Endothelial cell of hepatic sinusoid (primary cell): ENCODE results near the gene PTGER1.
"Not testable (repeated sequence)": the region's sequence is repeated elsewhere in the genome, so short reads cannot be mapped to it uniquely, and the experiment has no call there.

Experiments
- in situ Hi-C: cut with HindIII; loops from 2 replicates; pipeline ENCODE4 v1.10.0; 2017; ENCODE audit warnings: low sequenced_read_pairs

PTGER1 gene

DNA sequence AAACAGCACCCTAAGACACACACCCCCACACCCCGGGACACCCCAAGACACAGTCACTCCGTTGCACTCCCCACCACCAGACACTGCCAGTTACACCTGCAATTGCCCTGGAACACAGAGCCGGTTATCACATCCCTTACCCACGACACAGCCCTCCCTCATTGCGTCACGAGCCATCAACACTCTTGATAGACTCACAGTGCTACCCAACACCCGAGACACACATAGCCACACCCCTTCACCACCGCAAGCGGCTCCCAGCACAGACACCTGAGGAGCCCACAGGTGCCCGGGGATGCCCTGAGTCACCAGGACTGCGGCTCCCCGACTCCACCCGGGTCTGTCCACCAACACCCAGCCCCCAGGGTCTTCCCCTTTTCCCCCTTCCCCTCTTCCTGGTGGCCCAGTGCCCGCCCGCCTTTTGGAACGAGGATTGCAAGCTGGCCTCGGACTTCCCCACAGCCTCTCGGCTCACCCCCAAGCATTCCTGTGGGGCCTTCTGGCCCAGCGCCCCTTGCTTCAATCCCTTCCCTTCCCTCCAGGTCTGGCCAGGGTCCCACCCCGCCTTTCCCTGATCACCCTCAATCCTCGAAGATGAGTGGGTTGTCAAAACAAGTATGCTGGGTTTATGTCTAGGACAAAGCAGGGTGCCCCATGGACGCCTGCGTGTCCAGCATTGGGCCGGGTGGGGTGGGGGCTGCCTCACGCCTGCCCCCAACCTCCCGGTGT, 1.7 kb upstream of the PTGER1 start:
- in situ Hi-C loops = loop anchor here (5.0 kb wide), 1 partner anchor 65 kb away; no protein-coding TSS in a partner anchor

DNA sequence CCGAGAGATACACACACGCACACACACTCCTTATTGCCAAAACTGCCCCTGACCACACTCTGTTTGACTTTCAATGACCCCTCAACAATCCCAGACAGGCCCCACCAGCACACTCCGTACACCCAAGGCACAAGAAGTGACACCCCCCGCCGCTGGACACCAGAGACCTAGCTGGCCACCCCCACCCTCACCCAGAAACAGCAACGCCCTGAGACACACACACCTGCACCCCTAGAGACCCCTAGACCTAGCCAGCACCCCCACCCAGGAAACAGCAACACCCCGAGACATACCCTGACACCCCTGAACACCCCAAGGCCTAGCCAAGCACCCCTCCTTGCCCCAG, 1.1 kb upstream of the PTGER1 start:
- in situ Hi-C loops = loop anchor here (5.0 kb wide), 1 partner anchor 64 kb away; no protein-coding TSS in a partner anchor

GRCh38 chr19:14474827-14475226, 327 bp downstream of the PTGER1 start:
- in situ Hi-C loops = loop anchor here (5.0 kb wide), 1 partner anchor 63 kb away; no protein-coding TSS in a partner anchor

DNA sequence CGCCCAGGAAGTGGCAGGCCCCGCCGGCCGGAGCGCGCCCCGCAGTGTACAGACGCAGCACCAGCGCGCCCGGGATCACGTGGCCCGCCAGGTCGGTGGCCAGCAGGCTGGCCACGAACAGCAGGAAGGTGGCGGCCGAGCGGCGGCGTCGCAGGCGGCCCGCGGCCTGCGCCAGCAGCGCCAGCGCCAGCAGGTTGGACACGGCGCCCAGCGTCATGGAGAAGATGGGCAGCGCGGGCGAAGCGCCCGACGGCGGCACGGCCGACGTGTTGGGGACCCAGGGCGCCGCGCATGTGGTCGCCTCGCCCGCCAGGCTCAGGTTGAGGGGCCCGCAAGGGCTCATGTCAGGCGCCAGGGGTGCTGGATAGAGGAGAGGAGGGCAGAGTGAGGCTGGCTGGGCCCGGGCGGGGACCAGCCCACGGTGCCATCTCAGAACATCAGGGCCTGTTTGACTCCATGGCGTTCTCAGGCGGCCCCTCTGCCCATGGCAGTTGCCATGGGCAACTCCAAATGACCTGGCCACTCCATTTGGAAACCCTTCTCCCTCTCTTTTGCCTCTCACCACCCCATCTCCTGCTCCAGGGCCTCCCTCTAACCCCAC, 1.1 kb downstream of the PTGER1 start:
- in situ Hi-C loops = no loop called here

DNA sequence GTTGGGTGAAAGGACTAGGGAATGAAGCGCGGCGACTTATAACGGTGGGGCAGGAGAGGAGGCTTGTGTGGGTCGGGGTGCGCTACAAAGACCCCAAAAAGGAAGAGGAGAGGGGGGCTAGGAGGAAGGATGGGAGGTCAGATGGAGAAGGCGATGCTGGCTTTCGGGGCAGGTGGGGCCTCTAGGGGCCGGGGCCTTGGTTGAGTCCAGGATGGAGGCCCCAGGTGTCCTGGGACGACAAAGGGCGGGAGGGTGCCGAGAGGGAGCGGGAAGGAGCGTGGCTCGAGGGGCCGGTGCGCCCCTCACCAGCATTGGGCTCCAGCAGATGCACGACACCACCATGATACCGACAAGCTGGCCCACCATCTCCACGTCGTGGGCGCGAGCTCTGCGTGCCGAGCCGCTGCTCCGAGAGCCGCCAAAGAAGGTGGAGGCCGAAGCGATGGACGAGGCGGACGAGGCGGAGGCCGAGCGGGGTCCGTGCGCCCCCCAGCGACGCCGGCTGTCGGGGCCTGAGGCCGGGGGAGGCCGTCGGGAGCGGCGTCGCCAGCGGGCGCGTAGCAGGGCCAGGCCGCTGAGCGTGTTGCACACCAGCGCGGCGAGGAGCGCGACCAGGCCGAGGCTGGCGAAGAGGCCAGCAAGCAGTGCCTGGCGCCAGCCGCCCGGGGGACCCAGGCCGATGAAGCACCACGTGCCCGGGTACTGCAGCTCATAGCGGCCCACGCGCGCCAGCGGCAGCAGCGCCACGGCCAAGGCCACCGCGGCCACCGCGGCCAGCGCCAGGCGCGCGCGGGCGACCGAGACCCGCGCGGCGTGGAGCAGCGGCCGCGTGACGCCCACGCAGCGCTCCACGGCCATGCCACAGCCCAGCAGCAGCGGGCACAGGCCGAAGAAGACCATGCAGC, 1.8 kb downstream of the PTGER1 start:
- in situ Hi-C loops = no loop called here

DNA sequence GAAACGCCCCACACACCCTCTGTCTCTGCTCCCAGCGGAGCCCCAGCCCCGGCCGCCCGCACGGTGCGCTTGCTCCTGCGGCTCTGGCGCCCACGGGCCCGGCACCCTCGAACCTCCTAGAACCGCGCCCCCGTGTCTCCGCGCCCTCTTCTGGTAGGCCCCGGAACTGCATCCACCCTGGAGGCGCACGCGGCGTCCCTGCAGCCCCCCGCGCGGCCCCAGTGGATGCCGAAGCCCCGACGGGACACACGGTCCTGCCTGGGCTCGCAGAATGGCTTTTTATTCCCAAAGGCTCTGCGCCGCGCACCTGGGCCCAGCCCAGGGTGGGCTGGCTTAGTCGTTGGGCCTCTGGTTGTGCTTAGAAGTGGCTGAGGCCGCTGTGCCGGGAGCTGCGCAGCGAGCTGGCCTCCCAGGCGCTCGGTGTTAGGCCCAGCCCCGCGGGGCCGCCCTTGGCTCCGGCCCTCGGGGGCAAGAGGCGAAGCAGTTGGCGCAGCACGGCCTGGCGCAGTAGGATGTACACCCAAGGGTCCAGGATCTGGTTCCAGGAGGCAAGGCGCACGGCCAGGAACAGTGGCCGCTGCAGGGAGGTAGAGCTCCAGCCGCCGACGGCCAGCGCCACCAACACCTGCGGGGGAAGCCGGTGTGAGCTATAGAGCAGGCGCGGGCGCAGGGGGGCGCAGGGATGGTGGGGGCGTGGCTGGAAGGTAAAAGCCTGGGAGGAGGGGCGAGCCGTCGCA, 2.8 kb downstream of the PTGER1 start:
- in situ Hi-C loops = no loop called here

GRCh38 chr19:14471436-14472187, 3.5 kb downstream of the PTGER1 start:
- in situ Hi-C loops = no loop called here

DNA sequence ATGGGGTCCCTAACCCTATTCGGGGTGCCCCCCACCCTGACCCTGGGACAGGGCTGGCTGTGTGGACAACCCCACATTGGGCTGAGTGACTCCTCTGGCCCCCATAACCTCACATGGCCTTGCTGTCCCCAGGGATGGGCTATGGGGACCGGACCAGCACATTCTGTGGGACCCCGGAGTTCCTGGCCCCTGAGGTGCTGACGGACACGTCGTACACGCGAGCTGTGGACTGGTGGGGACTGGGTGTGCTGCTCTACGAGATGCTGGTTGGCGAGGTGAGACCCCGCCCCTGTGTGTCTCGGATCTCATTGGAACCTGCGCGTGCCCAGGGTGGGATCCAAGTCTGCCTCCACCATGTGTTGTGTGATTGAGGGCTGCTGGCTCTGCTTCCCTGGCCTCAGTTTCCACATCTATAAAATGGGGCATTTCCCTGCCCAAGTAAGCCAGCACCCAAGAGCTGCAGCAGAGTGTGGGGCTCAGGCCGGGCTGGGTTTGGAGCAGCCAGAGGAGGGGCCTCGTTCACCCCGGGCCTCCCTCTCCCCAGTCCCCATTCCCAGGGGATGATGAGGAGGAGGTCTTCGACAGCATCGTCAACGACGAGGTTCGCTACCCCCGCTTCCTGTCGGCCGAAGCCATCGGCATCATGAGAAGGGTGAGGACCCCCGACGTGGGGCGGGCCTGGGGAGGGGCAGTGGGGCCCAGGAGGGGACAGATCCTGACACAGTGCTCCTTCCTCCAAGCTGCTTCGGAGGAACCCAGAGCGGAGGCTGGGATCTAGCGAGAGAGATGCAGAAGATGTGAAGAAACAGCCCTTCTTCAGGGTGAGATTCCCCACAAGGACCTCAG, 4.9 kb downstream of the PTGER1 start:
- in situ Hi-C loops = no loop called here

GRCh38 chr19:14467816-14468215, 7.3 kb downstream of the PTGER1 start:
- in situ Hi-C loops = no loop called here

DNA sequence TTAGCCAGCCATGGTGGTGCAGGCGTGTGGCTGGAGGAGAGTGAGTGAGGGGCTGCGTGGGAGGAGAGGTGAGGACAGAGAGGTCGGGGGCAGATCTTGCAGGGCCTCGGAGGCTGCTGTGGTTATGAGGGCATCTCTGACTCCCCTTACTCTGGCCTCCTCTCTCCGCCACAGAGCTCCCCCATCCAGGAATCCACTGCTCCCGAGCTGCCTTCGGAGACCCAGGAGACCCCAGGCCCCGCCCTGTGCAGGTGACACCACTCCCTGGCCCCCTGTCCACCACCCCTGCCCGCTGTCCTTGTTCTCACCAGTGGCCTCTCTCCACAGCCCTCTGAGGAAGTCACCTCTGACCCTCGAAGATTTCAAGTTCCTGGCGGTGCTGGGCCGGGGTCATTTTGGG, 7.8 kb downstream of the PTGER1 start:
- in situ Hi-C loops = no loop called here

GRCh38 chr19:14463747-14464146, 11.4 kb downstream of the PTGER1 start:
- in situ Hi-C loops = no loop called here

DNA sequence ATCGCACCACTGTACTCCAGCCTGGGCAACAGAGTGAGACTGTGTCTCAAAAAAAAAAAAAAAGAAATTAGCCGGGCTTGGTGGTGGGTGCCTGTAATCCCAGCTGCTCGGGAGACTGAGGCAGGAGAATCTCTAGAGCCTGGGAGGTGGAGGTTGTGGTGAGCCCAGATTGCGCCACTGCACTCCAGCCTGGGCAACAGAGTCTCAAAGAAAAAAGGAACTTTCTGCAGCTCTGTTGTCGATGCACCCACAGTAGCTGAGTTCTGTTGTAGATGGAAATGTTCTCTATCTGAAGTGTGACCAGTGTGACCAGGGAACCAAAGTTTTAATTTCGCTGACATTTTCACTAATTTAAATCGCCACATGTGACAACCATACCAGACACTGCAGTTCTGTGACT, 12.8 kb downstream of the PTGER1 start:
- in situ Hi-C loops = not testable (repeated sequence)

- in situ Hi-C loops = no loop called here
These were observed 14.2 kb downstream of the PTGER1 start for GRCh38 chr19:14460935-14461334.

DNA sequence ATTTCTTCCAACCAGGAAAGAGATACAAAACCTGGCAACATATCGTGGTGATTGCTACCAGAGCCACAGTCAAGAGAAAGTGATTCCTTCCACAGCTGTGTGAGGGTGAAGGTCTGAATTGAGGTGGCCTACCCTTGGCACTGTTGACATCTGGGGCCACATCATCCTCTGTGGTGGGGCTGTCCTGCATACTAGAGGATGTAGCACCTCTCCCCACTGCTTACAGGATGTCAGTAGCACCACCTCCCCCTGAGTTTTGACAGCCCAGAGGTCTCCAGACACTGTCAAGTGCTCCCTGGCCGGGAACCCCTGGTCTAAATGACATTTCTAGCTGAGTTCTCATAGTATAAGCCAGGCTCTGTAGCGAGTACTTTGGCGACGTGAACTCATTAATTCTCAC, 15.5 kb downstream of the PTGER1 start:
- in situ Hi-C loops = no loop called here

- in situ Hi-C loops = not testable (repeated sequence)
These were observed 22.9 kb downstream of the PTGER1 start for GRCh38 chr19:14452303-14452702.

DNA sequence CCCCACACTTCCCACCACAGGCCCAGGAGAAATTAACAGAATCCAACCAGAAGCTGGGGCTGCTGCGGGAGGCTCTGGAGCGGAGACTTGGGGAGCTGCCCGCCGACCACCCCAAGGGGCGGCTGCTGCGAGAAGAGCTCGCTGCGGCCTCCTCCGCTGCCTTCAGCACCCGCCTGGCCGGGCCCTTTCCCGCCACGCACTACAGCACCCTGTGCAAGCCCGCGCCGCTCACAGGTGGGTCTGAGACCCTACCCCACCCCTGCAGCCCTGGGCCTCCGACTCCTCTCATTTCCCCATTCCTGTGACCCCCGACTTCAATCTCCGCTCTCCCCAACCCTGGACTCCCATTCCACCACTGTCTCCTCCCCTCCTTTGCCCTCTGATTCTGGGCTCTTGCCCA, 24.3 kb downstream of the PTGER1 start:
- in situ Hi-C loops = no loop called here

DNA sequence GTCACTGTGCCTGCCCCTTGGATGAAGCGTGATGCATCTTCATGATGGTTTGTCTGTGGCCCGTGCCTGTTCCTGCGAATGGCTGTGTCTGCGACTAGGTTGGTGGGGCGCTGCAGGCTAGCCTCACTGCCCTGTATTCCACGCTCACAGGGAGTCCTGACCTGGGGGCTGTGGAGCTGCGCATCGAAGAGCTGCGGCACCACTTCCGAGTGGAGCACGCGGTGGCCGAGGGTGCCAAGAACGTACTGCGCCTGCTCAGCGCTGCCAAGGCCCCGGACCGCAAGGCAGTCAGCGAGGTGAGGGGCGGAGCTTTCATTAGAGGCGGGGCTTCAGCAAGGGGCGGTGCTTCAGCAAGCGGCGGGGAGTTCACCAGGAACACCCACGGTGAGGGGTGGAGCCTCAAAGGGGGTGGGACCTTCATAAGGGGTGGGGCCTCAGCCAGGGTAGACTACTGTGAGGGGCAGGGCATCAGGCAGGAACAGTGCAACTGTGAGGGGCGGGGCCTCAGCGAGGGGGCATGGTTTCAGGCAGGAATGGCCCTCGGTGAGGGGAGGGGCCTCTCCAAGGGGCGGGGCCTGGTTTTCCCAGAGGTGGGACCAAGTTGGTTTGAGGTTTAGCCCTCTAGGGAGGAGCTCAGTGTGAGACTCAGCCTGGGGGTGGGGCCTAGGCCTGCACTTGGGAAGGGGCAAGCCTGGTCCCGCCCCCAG, 24.8 kb downstream of the PTGER1 start:
- in situ Hi-C loops = no loop called here

DNA sequence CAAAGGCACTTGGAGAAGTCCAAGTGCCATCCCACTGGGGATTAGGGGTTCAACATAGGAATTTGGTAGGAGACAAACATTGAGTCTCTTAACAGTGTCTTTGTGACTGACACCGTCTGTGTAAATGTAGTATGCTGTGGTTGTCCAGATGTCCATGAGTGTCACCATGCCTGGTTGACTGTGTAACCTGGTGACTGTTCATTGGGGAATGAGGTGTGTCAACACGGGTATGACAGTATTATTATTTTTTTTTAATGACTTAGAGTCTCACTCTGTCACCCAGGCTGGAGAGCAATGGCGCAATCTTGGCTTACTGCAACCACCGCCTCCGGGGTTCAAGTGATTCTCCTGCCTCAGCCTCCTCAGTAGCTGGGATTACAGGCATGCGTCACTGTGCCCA, 25.8 kb downstream of the PTGER1 start:
- in situ Hi-C loops = no loop called here
